SK-N-SH (cell line): ENCODE data around the gene TMEM196. TPM values are rescaled to one million over a fixed set of nuclear protein-coding genes. Genes with fewer than 3 reads are reported as not detected.

Experiments
- CTCF ChIA-PET: fragments of 300-600, 350-600 bp; formaldehyde crosslinking; extraction: SDS; loops from one replicate; lab custom pipeline; 2021; lab: Yijun Ruan, JAX
- POLR2A ChIA-PET: fragments of 350-600 bp; sonication (Branson Sonifier 250); formaldehyde crosslinking; extraction: SDS; loops from one replicate; lab custom pipeline; 2020; ENCODE audit warnings: antibody characterized with exemption, inconsistent platforms; lab: Yijun Ruan, JAX
- DNase-seq: peaks from one replicate; pipeline ENCODE4 v3.0.0; 2012
- H2AFZ ChIP-seq: fragments of 200-600 bp; sonication (generic); 2 replicates; pipeline ENCODE4 v1.8.1; 2016; ENCODE audit warnings: antibody characterized with exemption, mild to moderate bottlenecking, low read depth
- H3F3A ChIP-seq: fragments of 200-600 bp; sonication (generic); replicated peaks from 2 replicates; pipeline ENCODE3; 2016; ENCODE audit warnings: antibody characterized with exemption, mild to moderate bottlenecking; ENCODE audit not compliant: insufficient read depth
- H3K27ac ChIP-seq, 2 experiments: fragments of 200-500 bp in 1 of 2; fragments of 200-600 bp in 1 of 2; sonication (Bioruptor generic) in 1 of 2; sonication (generic), shearing (Covaris generic) in 1 of 2; 2 replicates each; pipeline versions ENCODE4 v1.5.1 to v1.6.1; 2014 to 2016; ENCODE audit warnings: low read depth in 2 of 2, inconsistent platforms in 1 of 2, low read length in 1 of 2, mild to moderate bottlenecking in 1 of 2, mixed read lengths in 1 of 2
- H3K27me3 ChIP-seq: fragments of 200-600 bp; sonication (generic), shearing (Covaris generic); 2 replicates; pipeline ENCODE4 v1.6.1; 2016; ENCODE audit warnings: mixed run types; ENCODE audit not compliant: insufficient read depth
- H3K36me3 ChIP-seq, 2 experiments: fragments of 200-500 bp in 1 of 2; fragments of 200-600 bp in 1 of 2; sonication (Bioruptor generic) in 1 of 2; sonication (generic) in 1 of 2; replicated peaks in 1 of 2; 2 replicates each; pipeline versions ENCODE3 to v1.5.1; 2014 to 2016; ENCODE audit warnings: low read length in 1 of 2, mild to moderate bottlenecking in 1 of 2; ENCODE audit not compliant: insufficient read depth in 2 of 2, control insufficient read depth in 1 of 2
- H3K4me1 ChIP-seq, 2 experiments: fragments of 200-500 bp in 1 of 2; fragments of 200-600 bp in 1 of 2; sonication (Bioruptor generic) in 1 of 2; sonication (generic), shearing (Covaris generic) in 1 of 2; 2 replicates each; pipeline versions ENCODE4 v1.5.1 to v1.6.1; 2014 to 2016; ENCODE audit warnings: low read depth in 1 of 2, low read length in 1 of 2, mixed run types in 1 of 2; ENCODE audit not compliant: insufficient read depth in 2 of 2, control insufficient read depth in 1 of 2
- H3K4me2 ChIP-seq: fragments of 200-600 bp; sonication (generic), shearing (Covaris generic); 2 replicates; pipeline ENCODE4 v1.6.1; 2017; ENCODE audit warnings: mixed run types
- H3K4me3 ChIP-seq, 2 experiments: fragments of 200-500 bp in 1 of 2; fragments of 200-600 bp in 1 of 2; sonication (Bioruptor generic) in 1 of 2; sonication (generic), shearing (Covaris generic) in 1 of 2; 2 replicates each; pipeline versions ENCODE4 v1.5.1 to v1.8.1; 2014 to 2016; ENCODE audit warnings: low read depth in 2 of 2, inconsistent platforms in 1 of 2, low read length in 1 of 2, mild to moderate bottlenecking in 1 of 2, mixed read lengths in 1 of 2, moderate library complexity in 1 of 2
- H3K79me2 ChIP-seq: fragments of 200-600 bp; sonication (generic); 2 replicates; pipeline ENCODE4 v1.8.1; 2017; ENCODE audit warnings: mild to moderate bottlenecking; ENCODE audit not compliant: insufficient read depth
- H3K9ac ChIP-seq: fragments of 200-600 bp; sonication (generic); 2 replicates; pipeline ENCODE4 v1.6.1; 2017; ENCODE audit warnings: mixed run types
- H3K9me2 ChIP-seq: fragments of 200-600 bp; sonication (generic); 2 replicates; pipeline ENCODE4 v1.6.1; 2017; ENCODE audit warnings: mixed run types
- H3K9me3 ChIP-seq: fragments of 200-600 bp; sonication (generic); 2 replicates; pipeline ENCODE4 v1.6.1; 2017; ENCODE audit warnings: mixed run types, mild to moderate bottlenecking, moderate library complexity
- H4K20me1 ChIP-seq: fragments of 200-600 bp; sonication (generic); 2 replicates; pipeline ENCODE4 v1.6.1; 2017; ENCODE audit warnings: mild to moderate bottlenecking, mixed run types; ENCODE audit not compliant: insufficient read depth
- CTCF ChIP-seq: fragments of 200-600 bp; sonication (generic); IDR thresholded peaks from 2 replicates; pipeline ENCODE4 v1.6.1; 2017; ENCODE audit warnings: antibody characterized with exemption, mild to moderate bottlenecking, moderate library complexity
- EP300 ChIP-seq, 2 experiments: IDR thresholded peaks; 2 replicates each; pipeline versions ENCODE4 v1.4.0 to v1.6.1; 2012; ENCODE audit warnings: borderline replicate concordance in 1 of 2, low read depth in 1 of 2, low read length in 1 of 2
- EZH2phosphoT487 ChIP-seq: fragments of 200-600 bp; sonication (generic); IDR thresholded peaks from 2 replicates; pipeline ENCODE4 v1.6.1; 2017; ENCODE audit warnings: low read depth, mixed run types, mild to moderate bottlenecking, antibody characterized with exemption, moderate library complexity, borderline replicate concordance
- MEF2A ChIP-seq: IDR thresholded peaks from 2 replicates; pipeline ENCODE4 v1.4.0; 2012; ENCODE audit warnings: low read depth, borderline replicate concordance
- MXI1 ChIP-seq: IDR thresholded peaks from 2 replicates; pipeline ENCODE4 v1.6.1; 2012; ENCODE audit warnings: mild to moderate bottlenecking, low read depth, low read length, improper control_type of control experiment
- RAD21 ChIP-seq: IDR thresholded peaks from 2 replicates; pipeline ENCODE4 v1.6.1; 2012; ENCODE audit warnings: mild to moderate bottlenecking, low read length
- TCF12 ChIP-seq: IDR thresholded peaks from 2 replicates; pipeline ENCODE4 v1.4.0; 2012
- USF2 ChIP-seq: fragments of 150-350 bp; IDR thresholded peaks from 2 replicates; pipeline ENCODE4 v1.6.1; 2017; ENCODE audit warnings: antibody characterized with exemption, low read length, low read depth, borderline replicate concordance
- ZBTB33 ChIP-seq: IDR thresholded peaks from 2 replicates; pipeline ENCODE4 v1.4.0; 2012; ENCODE audit warnings: low read depth, borderline replicate concordance
- WGBS: methylation state at CpG from one replicate; pipeline ENCODE4 v1.1.6; 2017; ENCODE audit warnings: low lambda C conversion rate; 5-methylcytosine and 5-hydroxymethylcytosine counted together
- polyA plus RNA-seq, 3 experiments: library from polyadenylated mRNA; depleted of rRNA; stranded (reverse); fragments of >200 nt; gene quantifications; 2 replicates each; pipeline ENCODE4 v1.2.3, GENCODE V29; 2012
- TF ChIP-seq, protein P1 (sequence below): IDR thresholded peaks from 2 replicates; pipeline ENCODE4 v1.4.0; 2012; ENCODE audit warnings: low read depth
- TF ChIP-seq, protein P2 (sequence below): IDR thresholded peaks from 2 replicates; pipeline ENCODE4 v1.4.0; 2012; ENCODE audit warnings: low read depth, borderline replicate concordance

The TMEM196 gene
- polyA plus RNA-seq, 1 of the 3 experiments (the other 2 are of a cell fraction), result not detected

- Histone ChIP-seq H4K20me1 (no peaks in the 10 kb centered on the region), H3K9me3 (no peaks in the 10 kb centered on the region), H3K4me3 (no peak overlapping the region), H3K9ac (no peak overlapping the region), H3K4me2 (no peak overlapping the region), H3K4me1 (peaks cover 0 to 16% of the 10 kb centered on the region in 2 experiments; a peak in 2 of 4 replicates), H3K79me2 (peaks cover 41% of the 10 kb centered on the region), H3K27ac (no peak overlapping the region), H3F3A (no peaks in the 10 kb centered on the region), H3K36me3 (peaks cover 17 to 27% of the 10 kb centered on the region in 2 experiments), H2AFZ (no peak overlapping the region), H3K27me3 (no peaks in the 10 kb centered on the region), H3K9me2 (no peaks in the 10 kb centered on the region)
- no peak for DNase-seq
- POLR2A ChIA-PET, result no interaction called here
- CTCF ChIA-PET, result interaction anchor here (0.6 to 2.4 kb wide), 2 partner anchors 9 to 584 kb away, joined by 3 to 13 read pairs; no protein-coding TSS in a partner anchor
- 94% methylated on average over 2 of the region's 2 CpGs for WGBS
- TF ChIP-seq MXI1, result no peak
- TF ChIP-seq, protein P1, sequence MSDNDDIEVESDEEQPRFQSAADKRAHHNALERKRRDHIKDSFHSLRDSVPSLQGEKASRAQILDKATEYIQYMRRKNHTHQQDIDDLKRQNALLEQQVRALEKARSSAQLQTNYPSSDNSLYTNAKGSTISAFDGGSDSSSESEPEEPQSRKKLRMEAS, result no peak
- no peak for TF ChIP-seq ZBTB33
- TF ChIP-seq RAD21, result no peak
- no peak for TF ChIP-seq EP300 (IDR thresholded peaks at IDR 0.05; ENCODE audit: borderline replicate concordance in 1 of 2, low read depth in 1 of 2, low read length in 1 of 2)
- TF ChIP-seq, protein P2, sequence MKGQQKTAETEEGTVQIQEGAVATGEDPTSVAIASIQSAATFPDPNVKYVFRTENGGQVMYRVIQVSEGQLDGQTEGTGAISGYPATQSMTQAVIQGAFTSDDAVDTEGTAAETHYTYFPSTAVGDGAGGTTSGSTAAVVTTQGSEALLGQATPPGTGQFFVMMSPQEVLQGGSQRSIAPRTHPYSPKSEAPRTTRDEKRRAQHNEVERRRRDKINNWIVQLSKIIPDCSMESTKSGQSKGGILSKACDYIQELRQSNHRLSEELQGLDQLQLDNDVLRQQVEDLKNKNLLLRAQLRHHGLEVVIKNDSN, result no peak
- no peak for TF ChIP-seq EZH2phosphoT487
- no peak for TF ChIP-seq CTCF
- TF ChIP-seq USF2, result no peak
- TF ChIP-seq MEF2A, result no peak
- TF ChIP-seq TCF12, result no peak
Observed at GRCh38 chr7:19705663-19706062, 67.8 kb downstream of the TMEM196 start.
